Measurements from ENCODE around the gene GNA14. TPM values are rescaled to one million over a fixed set of nuclear protein-coding genes. Genes with fewer than 3 reads are reported as not detected.

The GNA14 gene
- total and polyA plus RNA-seq, 12 donors = 1.7 to 11.9 (median 2.9) TPM

DNA sequence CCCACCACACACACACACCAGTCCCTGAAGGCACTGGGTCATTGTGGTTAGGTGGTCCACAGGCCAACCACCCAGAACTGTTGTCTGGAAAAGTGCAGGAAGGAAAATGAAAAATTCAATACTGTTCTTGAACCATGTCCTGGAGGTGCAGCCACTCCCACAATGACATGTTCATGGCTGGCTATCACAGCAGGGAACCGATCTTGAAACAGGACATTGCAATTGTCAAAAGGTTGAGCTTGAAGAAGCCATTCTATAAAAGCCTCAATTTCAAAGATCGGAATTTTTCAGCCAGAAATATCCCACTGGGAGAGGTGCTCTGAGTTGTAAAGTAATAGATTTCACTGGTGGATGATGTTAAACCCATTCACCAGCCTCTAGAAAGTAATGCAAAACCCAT is 218.2 kb downstream of the GNA14 start:
- DNase-seq = no peak
- Histone ChIP-seq H3K4me3 (no peak overlapping the region), H3K9me3 (replicated peaks in 1 of 3) (no peaks in the 10 kb centered on the region), H3K36me3 (replicated peaks in 1 of 2) (no peaks in the 10 kb centered on the region), H3K27ac (no peak overlapping the region), H3K4me1 (replicated peaks in 1 of 2) (no peaks in the 10 kb centered on the region), H3K27me3 (no peaks in the 10 kb centered on the region)
- intact Hi-C loops (cut with DNase I) = loop anchor here in 1 of 2 donors (10.0 kb wide), 1 partner anchor 215 kb away; the partner anchor contains the start of gene GNA14
- 64 to 81% (median 71%) methylated on average over 2 of the region's 2 CpGs for WGBS, 4 donors
- TF ChIP-seq CTCF (IDR thresholded peaks at IDR 0.05) = no peak
- TF ChIP-seq POLR2A (IDR thresholded peaks at IDR 0.05) = no peak

DNA sequence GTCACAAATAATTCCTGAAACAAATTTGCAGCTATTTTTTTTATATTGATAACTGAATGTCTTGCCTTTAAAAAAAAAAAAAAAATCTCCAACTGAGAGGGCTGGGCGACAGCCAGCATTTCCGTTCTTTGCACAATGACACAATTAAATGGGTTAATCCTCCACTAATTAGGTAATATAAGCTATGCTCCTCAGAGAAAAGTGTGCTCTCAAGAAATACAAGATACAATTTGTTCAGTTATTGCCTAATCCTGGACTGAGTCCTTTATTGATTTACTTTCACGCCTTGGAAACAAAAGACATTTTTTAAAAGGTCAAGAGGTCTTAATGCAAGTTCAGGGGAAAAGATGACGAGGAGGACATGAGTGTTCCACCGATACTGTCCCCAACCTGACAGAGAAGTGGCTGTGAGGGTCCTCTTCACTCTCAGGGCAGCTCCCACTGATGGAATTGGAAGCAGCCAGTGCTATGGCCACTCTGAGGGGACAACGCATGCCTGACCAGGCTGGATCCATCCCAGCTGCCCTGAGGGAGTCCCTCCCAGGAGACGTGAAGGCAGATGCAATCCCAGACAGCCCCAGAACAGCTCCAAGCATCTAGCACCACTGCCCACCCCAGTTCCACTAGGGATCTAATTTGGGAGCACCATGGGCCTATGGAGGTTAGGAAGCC is 220.7 kb downstream of the GNA14 start:
- WGBS, 4 donors = 60 to 84% (median 70%) methylated on average over 5 to 7 of the region's 7 CpGs
- intact Hi-C loops (cut with DNase I) = no loop called here
- Histone ChIP-seq H3K4me1 (replicated peaks in 1 of 2) (no peaks in the 10 kb centered on the region), H3K36me3 (replicated peaks in 1 of 2) (no peaks in the 10 kb centered on the region), H3K27me3 (no peaks in the 10 kb centered on the region), H3K27ac (no peak overlapping the region), H3K9me3 (replicated peaks in 1 of 3) (no peaks in the 10 kb centered on the region), H3K4me3 (no peak overlapping the region)
- TF ChIP-seq POLR2A (IDR thresholded peaks at IDR 0.05) (no peak), CTCF (IDR thresholded peaks at IDR 0.05) (no peak)
- DNase-seq = no peak

DNA sequence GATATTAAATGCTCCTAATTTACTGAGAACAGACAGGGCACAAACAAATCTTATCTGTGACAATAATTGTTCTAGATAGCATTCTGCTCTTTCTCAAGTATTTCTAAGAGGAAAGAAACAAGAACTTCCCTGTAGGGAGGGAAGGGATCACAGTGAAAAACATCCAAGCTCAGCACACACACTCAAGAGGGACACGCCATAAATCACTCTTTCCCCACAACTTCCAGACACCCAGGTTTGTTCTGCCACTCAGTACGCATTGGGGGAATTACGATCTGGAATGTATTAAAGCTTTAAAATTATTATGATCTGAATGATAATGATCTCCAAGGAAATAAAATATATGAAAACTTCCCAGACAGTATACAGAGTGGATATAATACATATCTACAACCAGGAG is 221.4 kb downstream of the GNA14 start:
- TF ChIP-seq CTCF (IDR thresholded peaks at IDR 0.05) (no peak), POLR2A (IDR thresholded peaks at IDR 0.05) (no peak)
- intact Hi-C loops (cut with DNase I) = no loop called here
- Histone ChIP-seq H3K4me1 (replicated peaks in 1 of 2) (no peaks in the 10 kb centered on the region), H3K9me3 (replicated peaks in 1 of 3) (no peaks in the 10 kb centered on the region), H3K36me3 (replicated peaks in 1 of 2) (no peaks in the 10 kb centered on the region), H3K27me3 (no peaks in the 10 kb centered on the region), H3K4me3 (no peak overlapping the region), H3K27ac (no peak overlapping the region)
- 50 to 91% (median 64%) methylated on average over 3 of the region's 3 CpGs for WGBS, 4 donors
- no peak for DNase-seq

DNA sequence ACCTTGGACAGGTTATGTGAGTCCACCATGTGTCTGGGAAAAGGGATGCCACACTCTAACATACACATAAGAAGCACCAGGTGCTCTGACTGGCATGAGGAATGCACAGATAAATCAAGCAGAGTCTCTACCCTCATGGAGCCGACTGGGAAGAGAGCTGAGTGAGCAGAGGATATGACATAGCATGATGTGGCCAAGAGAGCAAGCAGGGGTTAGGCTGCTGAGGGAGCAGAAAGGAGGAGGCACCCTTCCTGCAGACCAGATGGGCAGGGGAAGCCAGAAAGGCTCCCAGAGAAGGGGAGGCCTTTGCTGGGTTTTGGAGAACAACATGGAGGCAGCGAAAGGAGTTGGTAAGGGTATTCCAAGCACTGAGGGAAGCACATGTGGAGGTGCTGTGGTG is 223.1 kb downstream of the GNA14 start:
- H3K4me1 ChIP-seq (replicated peaks in 1 of 2) = no peaks in the 10 kb centered on the region
- H3K4me3 ChIP-seq = no peak overlapping the region
- no peaks in the 10 kb centered on the region for H3K36me3 ChIP-seq (replicated peaks in 1 of 2)
- 80 to 83% (median 82%) methylated on average over 2 of the region's 2 CpGs for WGBS, 4 donors
- no peak overlapping the region for H3K27ac ChIP-seq
- no peak for DNase-seq
- intact Hi-C loops (cut with DNase I) = no loop called here
- no peak for TF ChIP-seq CTCF (IDR thresholded peaks at IDR 0.05)
- H3K9me3 ChIP-seq (replicated peaks in 1 of 3) = no peaks in the 10 kb centered on the region
- H3K27me3 ChIP-seq = no peaks in the 10 kb centered on the region
